Activated CD8-positive, alpha-beta memory T cell treated with anti-CD3 and anti-CD28 coated beads for 1 hour (primary cell): ENCODE data around the gene RAF1.
A peak's percentile ranks its signal among the peaks of the same experiment; 100 is the strongest.
"Not testable (repeated sequence)": the region's sequence is repeated elsewhere in the genome, so short reads cannot be mapped to it uniquely, and the experiment has no call there.

Experiments used
- DNase-seq, 2 donors: peaks; one replicate each; pipeline ENCODE4 v3.0.0-alpha.2; 2020; ENCODE audit warnings: low read depth in 1 of 2; ENCODE audit errors: extremely low read depth in 1 of 2

RAF1 gene

DNA sequence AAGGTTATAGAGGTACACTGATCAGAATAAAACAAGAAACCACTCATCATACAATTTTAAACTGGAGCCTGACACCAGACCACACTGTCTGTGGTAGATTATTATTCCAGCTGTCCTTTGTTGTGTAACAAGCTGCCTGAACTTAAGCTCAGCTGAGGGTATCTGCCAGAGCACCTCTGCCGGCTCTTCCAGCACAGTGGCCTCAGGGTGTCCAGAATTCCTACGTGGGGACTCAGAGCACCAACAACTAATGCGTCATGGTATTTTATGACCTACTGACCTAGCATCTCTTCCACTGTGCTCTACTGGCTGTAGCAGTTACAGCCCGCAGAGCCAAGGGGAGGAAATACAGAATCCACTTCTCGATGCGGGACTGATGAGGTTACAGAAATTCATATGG is 15.6 kb upstream of the RAF1 start:
- DNase-seq: no peak

DNA sequence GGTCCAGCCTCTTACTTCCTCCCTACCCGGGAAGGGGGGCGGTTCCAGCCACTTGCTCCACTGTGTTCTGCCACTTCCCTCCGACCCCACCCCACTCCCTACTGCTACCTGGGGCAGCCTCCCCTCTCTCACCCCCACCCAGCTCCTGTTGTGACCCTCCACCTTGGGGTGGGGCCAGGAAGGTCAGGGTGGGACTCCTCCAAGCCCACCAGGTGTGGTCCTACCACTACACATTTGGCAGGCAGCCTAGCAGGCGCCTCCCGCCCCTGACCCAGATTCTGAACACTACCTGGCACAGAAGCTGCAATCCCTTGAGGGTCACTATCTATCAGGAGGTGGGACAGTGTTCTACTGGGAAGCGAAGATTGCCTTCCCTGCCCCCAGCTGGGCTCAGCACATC is 13.7 kb upstream of the RAF1 start:
- no peak for DNase-seq

DNA sequence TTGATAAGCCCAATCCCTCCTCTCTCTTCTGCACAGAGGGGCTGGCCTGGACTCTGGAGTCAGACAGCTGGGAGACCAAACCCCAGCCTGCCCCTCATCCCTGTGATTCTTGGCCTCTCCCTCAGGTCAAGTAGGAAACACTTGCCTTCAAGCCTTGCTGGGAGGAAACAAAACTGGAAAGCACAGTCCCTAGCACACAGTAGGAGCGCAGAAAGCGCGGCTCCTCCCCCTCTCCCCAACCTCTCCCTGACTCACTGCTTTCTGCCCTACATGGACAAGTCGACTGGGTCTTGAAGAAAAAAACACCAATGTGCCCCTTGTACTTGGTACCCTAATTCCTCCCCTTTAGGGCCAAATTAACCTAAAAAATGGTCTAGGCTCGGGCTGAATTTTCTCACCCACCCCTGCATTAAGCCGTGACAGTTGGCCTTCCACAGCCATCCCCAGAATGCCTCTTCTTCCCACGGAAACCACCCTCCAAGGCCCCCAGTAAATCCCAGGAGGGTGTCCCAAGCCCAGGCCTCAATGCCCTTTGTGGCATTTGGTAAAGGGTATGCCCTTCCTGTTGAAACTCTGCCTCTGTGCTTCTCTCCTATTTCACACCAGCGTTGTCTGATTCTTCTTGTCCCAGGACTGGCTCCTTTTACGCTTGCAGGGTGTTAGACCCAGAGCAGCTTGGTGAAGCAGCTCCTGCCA is 11.3 kb upstream of the RAF1 start:
- no peak for DNase-seq

GRCh38 chr3:12673956-12674736 is 10.2 kb upstream of the RAF1 start:
- DNase-seq: not testable (repeated sequence)

GRCh38 chr3:12671120-12671450 is 7.2 kb upstream of the RAF1 start:
- no peak for DNase-seq

DNA sequence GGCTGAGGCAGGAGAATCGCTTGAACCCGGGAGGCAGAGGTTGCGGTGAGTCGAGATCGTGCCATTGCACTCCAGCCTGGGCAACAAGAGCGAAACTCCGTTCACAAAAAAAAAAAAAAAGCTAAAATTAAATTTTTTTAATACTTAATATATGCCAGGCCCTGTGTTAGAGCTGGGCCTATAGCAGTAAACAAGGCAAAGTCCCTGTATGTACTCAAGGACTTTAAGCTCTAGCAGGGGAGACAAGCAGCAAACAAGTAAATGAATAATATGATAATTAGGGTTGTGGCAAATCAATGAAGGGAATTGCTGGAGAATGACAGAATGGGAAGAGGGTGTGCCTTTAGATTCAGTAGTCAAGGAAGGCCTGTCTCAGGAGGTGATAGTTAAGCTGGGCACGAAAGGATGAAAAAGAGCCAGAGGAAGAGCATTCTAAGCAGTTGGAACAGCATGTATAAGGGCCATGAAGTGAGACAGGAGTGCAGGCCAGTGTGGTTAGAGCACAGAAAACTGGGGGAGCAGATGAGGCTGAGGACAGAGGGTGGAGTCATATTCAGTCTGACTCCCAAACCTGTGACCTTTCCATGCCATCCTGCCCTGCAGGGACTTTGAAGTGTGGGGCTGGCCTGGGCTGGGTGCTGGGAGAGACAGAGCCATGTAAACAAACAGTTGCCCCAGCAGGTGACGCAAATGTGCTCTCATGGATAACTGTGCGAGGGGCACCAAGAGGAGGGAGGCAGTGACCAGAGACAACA is 6.6 kb upstream of the RAF1 start:
- no peak for DNase-seq

DNA sequence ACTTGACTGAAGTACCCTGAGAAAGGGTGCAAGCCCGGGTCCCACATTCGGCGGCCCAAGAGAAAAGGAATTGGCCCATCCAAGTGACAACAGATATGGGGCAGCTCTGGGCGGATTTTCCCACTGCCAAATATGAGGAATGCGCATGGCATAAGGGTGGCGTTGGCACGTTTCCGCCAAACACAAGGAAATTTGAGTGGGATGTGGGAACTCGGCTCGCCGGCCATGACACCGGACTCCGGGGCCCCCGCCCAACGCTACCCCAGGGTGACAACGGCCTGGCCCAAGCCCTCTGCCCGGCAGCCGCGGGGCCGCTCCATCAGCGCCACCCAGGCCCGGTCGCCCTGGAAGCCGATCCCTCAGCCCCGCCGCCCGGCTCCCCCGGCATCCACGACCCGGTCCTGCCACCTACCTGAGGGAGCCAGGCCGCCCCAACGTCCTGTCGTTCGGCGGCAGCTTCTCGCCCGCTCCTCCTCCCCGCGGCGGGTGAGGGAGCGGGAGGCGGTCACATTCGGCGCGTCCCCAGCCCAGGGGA is 449 bp downstream of the RAF1 start:
- peak in 1 of 2 donors; percentile 29 for DNase-seq

DNA sequence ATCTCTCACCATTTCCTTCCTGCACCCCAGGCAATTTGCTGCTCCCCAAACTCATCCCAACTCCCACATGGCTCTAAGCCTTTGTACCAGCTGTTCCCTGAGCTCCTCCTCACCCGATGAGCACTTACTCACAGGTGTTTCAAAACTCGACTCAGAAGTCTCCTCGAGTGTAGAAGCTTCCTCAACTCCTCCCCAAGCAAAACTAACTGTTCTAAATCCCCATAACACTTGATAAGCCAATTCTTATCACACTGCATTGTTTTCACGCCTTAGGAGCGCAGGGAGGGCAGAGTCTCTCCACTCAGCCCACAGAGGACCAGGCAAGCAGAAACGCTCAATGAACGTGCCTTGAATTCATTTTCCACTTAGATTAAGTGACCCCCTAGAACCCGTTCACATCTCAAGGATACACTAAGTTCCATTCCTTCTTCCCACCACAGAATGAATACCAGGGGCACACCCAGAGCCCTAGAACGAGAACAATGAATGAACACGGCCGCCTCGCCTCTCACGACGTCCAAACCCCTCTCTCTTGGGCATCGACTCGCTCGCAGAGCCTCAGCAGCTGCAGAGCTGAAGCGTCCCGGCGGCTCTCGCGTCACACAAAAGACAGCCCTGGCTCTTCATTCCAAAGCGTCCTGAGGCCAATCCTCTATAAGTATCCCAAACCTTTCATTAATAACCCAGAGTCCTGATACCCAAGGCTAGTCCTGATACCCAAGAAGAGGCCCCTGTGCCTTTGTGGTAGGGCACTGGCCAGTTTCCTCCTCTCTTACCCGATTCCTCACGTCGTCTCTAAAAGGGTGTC is 1.1 kb downstream of the RAF1 start:
- no peak for DNase-seq

DNA sequence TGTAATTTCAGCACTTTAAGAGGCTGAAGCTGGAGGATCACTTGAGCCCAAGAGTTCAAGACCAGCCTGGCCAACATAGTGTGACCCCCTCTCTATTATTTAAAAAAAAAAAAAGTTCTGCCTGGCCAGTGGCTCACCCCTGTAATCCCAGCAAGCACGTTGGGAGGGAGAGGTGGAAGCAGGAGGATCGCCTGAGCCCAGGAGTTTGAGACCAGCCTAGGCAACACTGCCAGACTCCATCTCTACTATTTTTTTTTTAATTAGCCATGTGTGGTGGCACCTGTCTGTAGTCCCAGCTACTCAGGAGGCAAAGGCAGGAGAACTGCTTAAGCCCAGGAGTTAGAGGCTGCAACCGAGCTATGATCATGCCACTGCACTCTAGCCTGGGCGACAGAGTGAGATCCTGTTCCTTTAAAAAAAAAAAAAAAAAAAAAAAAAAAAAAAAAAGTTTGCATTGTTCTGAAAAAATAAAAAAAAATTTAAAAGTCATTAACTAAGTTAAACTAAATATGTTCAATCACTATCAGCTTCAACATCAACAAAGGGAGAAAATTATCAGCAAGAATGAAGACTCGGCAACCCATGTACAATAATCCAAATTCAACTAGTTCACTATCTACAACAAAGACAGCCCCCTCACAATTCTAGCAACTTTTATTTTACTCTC is 1.9 kb downstream of the RAF1 start:
- DNase-seq: no peak

GRCh38 chr3:12661375-12661774 is 2.5 kb downstream of the RAF1 start:
- not testable (repeated sequence) for DNase-seq

DNA sequence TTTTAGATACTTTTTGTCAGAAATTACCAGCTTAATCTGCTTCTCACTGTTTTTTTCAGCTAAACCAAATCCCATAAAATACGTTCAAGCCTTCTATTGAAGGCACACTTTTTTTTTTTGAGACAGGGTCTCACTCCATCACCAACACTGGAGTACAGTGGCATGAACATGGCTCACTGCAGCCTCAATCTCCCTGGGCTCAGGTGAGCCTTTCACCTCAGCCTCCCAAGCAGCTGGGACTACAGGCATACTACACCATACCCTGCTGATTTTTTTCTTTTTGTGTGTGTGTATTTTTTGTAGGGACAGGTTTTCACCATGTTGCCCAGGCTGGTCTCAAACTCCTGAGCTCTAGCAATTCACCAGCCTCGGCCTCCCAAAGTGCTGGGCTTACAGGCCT is 3.7 kb downstream of the RAF1 start:
- DNase-seq: no peak

DNA sequence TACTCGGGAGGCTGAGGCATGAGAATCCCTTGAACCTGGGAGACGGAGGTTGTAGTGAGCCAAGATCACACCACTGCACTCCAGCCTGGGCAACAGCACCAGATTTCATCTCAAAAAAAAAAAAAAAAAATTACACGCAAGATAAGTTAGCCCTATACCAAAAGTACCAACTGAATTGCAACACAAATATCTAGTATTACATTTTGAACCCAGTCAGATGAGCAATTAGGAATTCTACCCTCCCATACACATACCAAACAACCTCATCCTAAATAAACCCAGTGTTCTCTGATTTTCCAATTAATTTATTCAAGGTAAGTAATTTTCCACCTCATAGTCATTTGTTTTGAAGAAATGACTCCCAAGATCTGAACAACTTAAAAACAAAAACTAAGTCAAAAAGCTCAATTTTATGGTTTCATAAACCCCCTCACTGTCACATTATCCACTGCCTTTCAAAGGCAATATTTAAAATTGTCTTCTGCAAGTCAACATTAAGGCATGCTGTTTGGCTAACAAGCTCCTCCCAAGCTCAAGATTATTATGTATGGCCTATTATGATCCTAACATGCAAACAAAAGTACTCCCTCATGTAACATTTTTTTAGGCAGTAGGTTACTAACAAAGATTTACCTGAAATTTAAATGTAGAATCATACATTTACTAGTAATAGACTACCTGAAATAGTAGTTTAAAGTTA is 4.5 kb downstream of the RAF1 start:
- DNase-seq: no peak

DNA sequence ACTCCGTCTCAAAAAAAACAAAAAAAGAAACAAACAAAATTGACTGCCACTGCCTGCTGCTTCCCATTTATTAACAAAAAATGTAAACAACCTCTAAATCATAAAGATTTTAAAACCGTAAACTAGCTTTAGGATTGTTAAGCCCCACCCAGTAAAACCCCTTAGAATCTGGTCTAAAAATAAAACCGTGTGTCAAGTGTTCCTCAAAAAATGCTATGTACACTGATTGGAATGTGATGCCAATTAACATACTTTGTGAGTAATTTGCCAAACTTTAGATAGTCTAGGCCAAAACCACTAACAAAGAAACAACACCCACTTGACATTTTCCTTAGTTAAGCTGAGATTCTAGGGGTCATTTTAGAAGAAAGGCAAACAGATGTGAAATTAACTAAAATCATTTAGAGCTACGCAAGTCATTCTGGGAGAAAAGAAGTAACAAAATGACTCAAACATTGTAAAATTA is 5.3 kb downstream of the RAF1 start:
- DNase-seq: no peak

- no peak for DNase-seq
These were observed 7.1 kb downstream of the RAF1 start for GRCh38 chr3:12656850-12657249.

GRCh38 chr3:12656193-12656592 is 7.7 kb downstream of the RAF1 start:
- DNase-seq: no peak

DNA sequence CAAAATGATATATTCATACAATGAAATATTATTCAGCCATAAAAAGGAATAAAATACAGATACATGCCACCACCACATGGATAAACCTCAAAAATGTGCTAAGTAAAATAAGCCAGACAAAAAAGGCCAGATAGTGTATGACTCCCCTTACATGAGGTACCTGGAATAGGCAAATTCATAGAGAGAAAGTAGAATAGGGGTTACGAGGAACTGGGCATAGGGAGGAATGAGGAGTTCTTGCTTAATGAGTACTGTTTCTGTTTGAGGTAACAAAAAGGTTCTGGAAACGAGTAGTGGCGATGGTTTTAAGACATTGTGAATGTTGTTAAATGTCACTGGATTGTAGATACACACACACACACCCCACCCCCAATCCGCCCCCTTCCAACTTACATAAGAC is 8.2 kb downstream of the RAF1 start:
- DNase-seq: no peak

GRCh38 chr3:12653747-12654146 is 10.2 kb downstream of the RAF1 start:
- no peak for DNase-seq

GRCh38 chr3:12648384-12648959 is 15.4 kb downstream of the RAF1 start:
- DNase-seq: no peak

GRCh38 chr3:12644331-12644937 is 19.5 kb downstream of the RAF1 start:
- no peak for DNase-seq
